H1 (cell line): ENCODE measurements around the gene RALGAPA2. TPM values are rescaled to one million over a fixed set of nuclear protein-coding genes. Genes with fewer than 3 reads are reported as not detected.

Experiments used
- FOSL1 ChIP-seq: IDR thresholded peaks from 2 replicates; pipeline ENCODE4 v1.6.1; 2011; ENCODE audit warnings: mild to moderate bottlenecking, low read depth, low read length, moderate library complexity; ENCODE audit not compliant: insufficient read depth
- USF2 ChIP-seq: IDR thresholded peaks from 2 replicates; pipeline ENCODE4 v1.6.1; 2011; ENCODE audit warnings: low read length, improper control_type of control experiment
- polyA plus RNA-seq, 7 experiments: library from polyadenylated mRNA; depleted of rRNA in 3 of 7; stranded (reverse) in 5 of 7; unstranded in 2 of 7; fragments of >200 nt in 5 of 7; fragments of 200-250 nt in 2 of 7; gene quantifications; 1 replicate in 5 of 7; 2 replicates in 1 of 7; 4 replicates in 1 of 7; pipeline versions ENCODE4 v1.2.1 to v1.2.3, GENCODE V29; 2011 to 2013; ENCODE audit warnings: missing spikeins in 2 of 7, mixed read lengths in 2 of 7
- total RNA-seq: library from RNA; stranded (reverse); fragmentation: NEBNext Ultra II Directional; extraction: Animal tissue kit (Norgen Biotek cat#: 25700); gene quantifications from 2 replicates; pipeline ENCODE4 v1.2.1, GENCODE V29; 2021

RALGAPA2 gene
- total and polyA plus RNA-seq, 2 of the 8 experiments (the other 6 are each of a cell fraction or from before 2014, with no cell fraction given), result 5.1 to 25.5 TPM

GRCh38 chr20:20440886-20441658 is 271.4 kb downstream of the RALGAPA2 start (continued):
- no peak for TF ChIP-seq USF2
- no peak for TF ChIP-seq FOSL1
- TF ChIP-seq, all 59 proteins: peak for 2
